Measurements from ENCODE around the gene ZFX. TPM values are rescaled to one million over a fixed set of nuclear protein-coding genes. Genes with fewer than 3 reads are reported as not detected.

ZFX gene
- total RNA-seq, 2 donors from 2014 or later = 47.2 to 78.6 TPM

DNA sequence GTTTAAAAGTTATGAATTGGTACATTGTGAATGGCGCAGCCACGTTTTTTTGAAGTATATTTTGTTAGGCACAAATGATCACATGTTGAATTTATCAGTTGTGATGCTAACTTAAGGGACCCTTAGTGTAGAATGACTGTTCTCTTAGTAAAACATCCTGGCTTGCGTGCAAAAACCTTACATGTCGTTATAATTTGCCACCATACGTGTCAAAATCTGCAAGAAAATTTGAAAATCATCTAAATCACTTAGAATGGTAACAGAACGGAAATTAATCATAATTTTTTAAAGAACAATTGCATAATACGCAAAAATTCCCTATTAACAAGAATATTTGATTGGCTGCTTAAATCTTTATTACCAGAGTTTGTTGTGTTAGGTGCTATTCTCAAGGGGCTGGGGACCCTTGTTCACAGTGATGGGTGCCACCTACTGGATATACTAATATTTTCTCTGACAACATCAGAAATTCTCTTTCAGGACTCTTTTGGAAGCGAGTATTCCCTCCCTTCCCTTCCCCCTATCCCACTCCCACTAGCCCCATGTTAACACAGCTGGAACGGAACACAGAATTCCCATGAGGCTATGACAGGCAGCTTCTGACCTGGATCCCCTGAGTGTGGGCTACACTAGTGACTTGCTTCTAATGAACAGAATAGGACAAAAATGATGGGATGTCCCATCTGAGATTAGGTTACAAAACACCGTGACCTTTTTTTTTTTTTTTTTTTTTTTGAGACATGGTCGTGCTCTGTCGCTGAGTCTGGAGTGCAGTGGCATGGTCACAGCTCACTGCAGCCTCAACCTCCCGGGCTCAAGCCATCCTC lies 92.5 kb downstream of the ZFX start:
- Mint-ChIP-seq H3K9me3 (no peaks in the 10 kb centered on the region), H3K4me1 (ENCODE audit: low read depth) (peaks cover 8% of the 10 kb centered on the region), H3K27me3 (ENCODE audit: low read depth) (peaks cover 31% of the 10 kb centered on the region), H3K27ac (no peak overlapping the region), H3K4me3 (no peak overlapping the region), H3K36me3 (ENCODE audit: insufficient read depth in 2 of 2) (no peaks in the 10 kb centered on the region)
- DNase-seq (peak in 1 of 2 donors; percentile 15), ATAC-seq (replicated peaks in 1 of 2) (peak in 1 of 2 donors; percentile 50)

DNA sequence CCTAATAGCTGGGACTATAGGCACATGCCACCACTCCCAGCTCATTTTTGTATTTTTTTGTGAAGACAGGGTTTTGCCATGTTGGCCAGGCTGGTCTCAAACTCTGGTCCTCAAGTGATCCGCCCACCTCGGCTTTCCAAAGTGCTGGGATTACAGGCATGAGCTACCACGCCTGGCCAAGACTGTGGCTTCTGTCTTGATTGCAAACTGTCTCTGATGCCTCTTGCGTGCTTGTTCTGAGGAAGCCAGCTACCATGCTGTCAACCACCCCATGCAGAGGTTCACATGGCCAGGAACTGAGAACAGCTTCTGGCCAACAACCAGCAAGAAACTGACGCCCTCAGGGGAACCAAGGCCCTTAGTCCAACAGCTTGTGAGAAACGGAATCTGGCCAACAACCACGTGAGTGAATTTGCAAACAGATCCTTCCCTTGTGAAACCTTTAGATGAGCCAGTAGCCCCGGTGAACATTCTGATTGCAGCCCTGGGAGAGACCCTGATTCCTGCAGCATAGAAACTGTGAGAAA lies 93.2 kb downstream of the ZFX start:
- H3K36me3 Mint-ChIP-seq (ENCODE audit: insufficient read depth in 2 of 2) = no peaks in the 10 kb centered on the region
- ATAC-seq (replicated peaks in 1 of 2) (no peak), DNase-seq (no peak)
- peaks cover 8% of the 10 kb centered on the region for H3K4me1 Mint-ChIP-seq (ENCODE audit: low read depth)
- no peak overlapping the region for H3K4me3 Mint-ChIP-seq
- peaks cover 30% of the 10 kb centered on the region for H3K27me3 Mint-ChIP-seq (ENCODE audit: low read depth)
- H3K9me3 Mint-ChIP-seq = no peaks in the 10 kb centered on the region
- no peak overlapping the region for H3K27ac Mint-ChIP-seq

DNA sequence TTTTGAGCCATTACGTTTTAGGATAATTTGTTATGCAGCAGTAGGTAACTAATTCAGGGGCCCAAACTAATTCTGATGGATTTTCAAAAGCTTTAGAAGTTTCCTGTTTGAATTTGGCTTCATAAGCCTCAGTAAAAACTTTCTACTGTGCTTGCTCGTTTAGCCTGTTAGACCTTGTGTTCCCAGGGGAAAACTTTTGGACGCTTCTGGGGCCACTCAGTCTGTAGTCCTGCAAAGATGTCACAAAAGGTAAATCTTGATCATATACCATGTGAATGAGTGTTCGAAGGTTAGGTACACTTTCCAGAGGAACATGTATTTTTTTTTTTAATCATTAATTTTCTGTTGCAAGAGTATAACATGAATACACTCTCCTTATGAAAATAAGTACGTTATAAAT lies 93.7 kb downstream of the ZFX start:
- peaks cover 26% of the 10 kb centered on the region for H3K27me3 Mint-ChIP-seq (ENCODE audit: low read depth)

DNA sequence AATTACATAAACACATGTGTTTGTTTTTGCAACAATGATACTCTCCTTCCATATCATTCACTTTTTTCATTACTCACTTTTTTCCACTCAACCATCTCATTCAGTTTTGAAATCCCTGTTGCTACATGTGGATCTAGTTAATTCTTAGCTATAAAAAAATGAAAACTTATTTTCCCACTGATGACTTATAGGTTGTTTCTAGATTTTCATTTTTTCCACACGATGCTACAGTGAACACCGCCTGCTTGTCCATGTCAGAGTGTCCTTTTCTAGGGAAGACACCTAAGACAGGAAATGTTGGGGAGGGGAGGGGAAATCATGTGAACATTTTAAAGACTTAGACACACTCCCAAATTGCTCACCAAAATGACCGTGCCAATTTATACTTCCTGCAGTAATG lies 94.2 kb downstream of the ZFX start:
- ATAC-seq (replicated peaks in 1 of 2) (no peak), DNase-seq (no peak)
- Mint-ChIP-seq H3K36me3 (ENCODE audit: insufficient read depth in 2 of 2) (no peaks in the 10 kb centered on the region), H3K4me1 (ENCODE audit: low read depth) (peaks cover 8% of the 10 kb centered on the region), H3K9me3 (no peaks in the 10 kb centered on the region), H3K27ac (no peak overlapping the region), H3K27me3 (ENCODE audit: low read depth) (peaks cover 26% of the 10 kb centered on the region), H3K4me3 (no peak overlapping the region)

More for the DNA sequence above, 93.7 kb downstream of the ZFX start:
- DNase-seq (no peak), ATAC-seq (replicated peaks in 1 of 2) (no peak)
- Mint-ChIP-seq H3K36me3 (ENCODE audit: insufficient read depth in 2 of 2) (no peaks in the 10 kb centered on the region), H3K4me1 (ENCODE audit: low read depth) (peaks cover 8% of the 10 kb centered on the region), H3K27ac (no peak overlapping the region), H3K4me3 (no peak overlapping the region), H3K9me3 (no peaks in the 10 kb centered on the region)

DNA sequence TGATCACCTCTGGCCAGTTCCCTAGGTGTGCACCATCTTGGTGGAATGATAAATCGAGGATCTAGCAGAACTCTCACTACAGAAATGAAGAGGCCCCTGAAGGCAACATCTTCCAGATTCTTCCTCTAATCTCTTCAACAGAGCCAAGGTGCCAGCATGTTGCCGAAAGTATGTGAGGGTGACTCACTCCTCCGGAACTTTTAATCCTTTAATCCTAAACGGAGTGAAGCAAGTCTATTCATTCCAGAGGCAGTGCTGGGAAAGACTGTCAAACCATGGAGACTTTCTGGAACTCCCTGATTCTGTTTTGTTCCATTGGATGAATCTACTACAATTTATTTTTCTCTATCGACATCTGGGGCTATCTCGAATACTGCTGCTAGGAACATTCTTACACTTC lies 95.7 kb downstream of the ZFX start:
- Mint-ChIP-seq H3K9me3 (no peaks in the 10 kb centered on the region), H3K4me3 (no peak overlapping the region), H3K27ac (no peak overlapping the region), H3K36me3 (ENCODE audit: insufficient read depth in 2 of 2) (no peaks in the 10 kb centered on the region), H3K27me3 (ENCODE audit: low read depth) (peaks cover 32% of the 10 kb centered on the region), H3K4me1 (ENCODE audit: low read depth) (peaks cover 8% of the 10 kb centered on the region)
- DNase-seq (no peak), ATAC-seq (replicated peaks in 1 of 2) (no peak)

DNA sequence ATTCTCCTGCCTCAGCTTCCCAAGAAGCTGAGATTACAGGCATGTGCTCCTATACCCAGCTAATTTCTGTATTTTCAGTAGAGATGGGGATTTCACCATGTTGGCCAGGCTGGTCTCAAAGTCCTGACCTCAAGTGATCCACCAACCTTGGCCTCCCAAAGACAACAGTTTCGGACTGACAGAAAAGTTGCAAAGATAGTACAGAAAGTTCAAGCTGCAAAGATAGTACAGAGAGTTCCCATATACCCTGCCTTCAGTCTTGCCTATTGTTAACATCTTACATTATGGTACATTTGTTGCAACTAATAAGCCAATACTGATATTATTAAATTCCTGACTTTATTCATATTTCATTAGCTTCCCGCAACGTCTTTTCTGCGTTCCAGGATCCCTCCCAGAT lies 98.5 kb downstream of the ZFX start:
- Mint-ChIP-seq H3K9me3 (no peaks in the 10 kb centered on the region), H3K4me1 (ENCODE audit: low read depth) (peaks cover 8% of the 10 kb centered on the region), H3K4me3 (no peak overlapping the region), H3K27me3 (ENCODE audit: low read depth) (peaks cover 44% of the 10 kb centered on the region), H3K27ac (no peak overlapping the region), H3K36me3 (ENCODE audit: insufficient read depth in 2 of 2) (no peaks in the 10 kb centered on the region)
- ATAC-seq (replicated peaks in 1 of 2) (no peak), DNase-seq (no peak)

DNA sequence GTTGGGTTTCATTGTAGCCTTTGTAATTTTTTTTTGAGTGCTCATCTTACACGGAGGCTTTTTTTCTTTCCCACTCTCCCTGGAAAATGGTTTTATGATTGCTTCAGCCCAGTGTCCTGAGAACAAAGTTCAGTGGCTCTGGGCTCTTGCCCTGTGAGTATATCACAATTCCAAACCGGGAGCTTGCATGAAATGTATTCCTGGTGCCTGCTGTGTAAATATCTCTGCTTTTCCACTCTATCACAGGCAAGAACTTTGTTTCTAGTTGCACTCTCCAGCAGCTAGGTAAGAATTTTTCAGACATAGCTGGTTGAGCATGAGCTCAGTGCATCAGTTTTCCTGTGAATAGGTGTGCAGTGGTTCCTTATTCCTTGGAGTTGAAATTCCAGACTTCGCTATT lies 103.5 kb downstream of the ZFX start:
- no peak for ATAC-seq (replicated peaks in 1 of 2)
- Mint-ChIP-seq H3K27ac (no peak overlapping the region), H3K27me3 (ENCODE audit: low read depth) (peaks cover 44% of the 10 kb centered on the region), H3K36me3 (ENCODE audit: insufficient read depth in 2 of 2) (no peaks in the 10 kb centered on the region), H3K9me3 (no peaks in the 10 kb centered on the region), H3K4me1 (ENCODE audit: low read depth) (no peaks in the 10 kb centered on the region), H3K4me3 (no peak overlapping the region)
- no peak for DNase-seq

DNA sequence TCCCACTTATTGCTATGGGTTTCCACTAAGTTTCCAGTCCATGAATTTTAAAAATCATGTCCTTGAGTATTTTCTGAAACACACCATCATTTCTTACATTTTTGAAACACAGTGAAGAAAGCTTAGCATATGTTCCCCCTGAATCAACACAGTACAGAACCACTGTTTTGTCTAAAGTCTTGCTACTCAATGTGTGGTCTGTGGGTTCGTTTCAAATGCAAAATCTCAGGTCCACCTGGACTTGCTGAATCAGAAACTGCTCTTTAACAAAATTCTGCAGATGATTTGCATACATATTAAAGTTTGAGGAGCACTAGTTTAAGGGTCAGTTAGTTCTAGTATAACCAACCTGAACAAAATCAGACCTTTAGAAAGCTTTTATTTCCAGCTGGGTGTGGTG lies 103.9 kb downstream of the ZFX start:
- DNase-seq = no peak

DNA sequence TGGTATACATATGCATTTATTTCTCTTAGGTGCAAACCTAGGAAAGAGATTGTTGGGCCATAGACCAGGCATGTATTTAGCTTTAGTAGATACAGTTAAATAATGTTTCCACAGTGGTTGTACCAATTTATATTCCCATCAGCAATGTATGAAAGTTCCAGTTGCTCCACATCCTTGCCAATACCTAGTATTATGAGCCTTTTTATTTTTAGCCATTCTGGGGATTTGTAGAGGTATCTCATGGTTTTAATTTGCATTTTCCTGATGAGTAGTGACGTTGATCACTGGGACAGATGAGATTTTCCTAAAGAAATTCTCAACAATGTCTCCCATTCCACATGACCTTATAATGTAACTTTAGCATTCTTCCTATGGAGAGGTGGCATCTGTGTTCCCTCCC lies 107.5 kb downstream of the ZFX start:
- DNase-seq (no peak), ATAC-seq (replicated peaks in 1 of 2) (no peak)
- Mint-ChIP-seq H3K36me3 (ENCODE audit: insufficient read depth in 2 of 2) (no peaks in the 10 kb centered on the region), H3K9me3 (no peaks in the 10 kb centered on the region), H3K27ac (no peak overlapping the region), H3K4me3 (no peak overlapping the region), H3K27me3 (ENCODE audit: low read depth) (peaks cover 31% of the 10 kb centered on the region), H3K4me1 (ENCODE audit: low read depth) (peaks cover 13% of the 10 kb centered on the region)

More for the DNA sequence above, 103.9 kb downstream of the ZFX start:
- Mint-ChIP-seq H3K36me3 (ENCODE audit: insufficient read depth in 2 of 2) (no peaks in the 10 kb centered on the region), H3K27ac (no peak overlapping the region), H3K27me3 (ENCODE audit: low read depth) (peaks cover 40% of the 10 kb centered on the region), H3K4me1 (ENCODE audit: low read depth) (no peaks in the 10 kb centered on the region), H3K9me3 (no peaks in the 10 kb centered on the region), H3K4me3 (no peak overlapping the region)
- ATAC-seq (replicated peaks in 1 of 2) = no peak

DNA sequence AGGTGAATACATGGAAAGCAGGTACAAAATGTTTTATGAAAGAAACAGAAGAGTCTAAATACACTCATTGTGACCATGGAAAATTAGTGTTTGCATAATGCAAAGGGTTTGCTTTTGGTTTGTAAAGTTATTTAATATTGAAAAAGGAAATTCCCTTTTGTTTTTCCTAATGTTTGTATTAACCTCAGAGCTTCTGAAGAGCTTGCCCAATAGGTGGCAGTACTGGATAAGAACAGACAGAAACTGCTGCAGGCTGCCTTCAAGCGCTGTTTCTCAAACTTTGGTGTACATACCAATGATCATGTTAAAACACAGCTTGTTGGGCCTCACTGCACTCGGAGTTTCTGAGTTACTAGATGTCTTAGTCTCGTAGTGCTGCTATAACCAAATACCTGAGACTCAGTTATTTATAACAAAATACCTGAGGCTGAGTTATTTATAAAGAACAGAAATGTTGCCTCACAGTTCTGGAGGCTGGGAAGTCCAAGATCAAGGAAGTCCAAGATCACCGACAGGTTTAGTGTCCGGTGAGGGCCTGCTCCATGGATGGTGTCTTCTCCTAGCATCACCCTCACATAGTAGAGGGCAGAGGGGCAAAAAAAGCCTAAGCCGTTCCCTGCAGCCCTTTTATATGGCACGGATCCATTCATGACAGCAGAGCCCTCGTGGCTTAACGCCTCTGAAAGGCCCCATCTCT lies 110.2 kb downstream of the ZFX start:
- no peak for ATAC-seq (replicated peaks in 1 of 2)
- H3K4me1 Mint-ChIP-seq (ENCODE audit: low read depth) = peaks cover 22% of the 10 kb centered on the region

DNA sequence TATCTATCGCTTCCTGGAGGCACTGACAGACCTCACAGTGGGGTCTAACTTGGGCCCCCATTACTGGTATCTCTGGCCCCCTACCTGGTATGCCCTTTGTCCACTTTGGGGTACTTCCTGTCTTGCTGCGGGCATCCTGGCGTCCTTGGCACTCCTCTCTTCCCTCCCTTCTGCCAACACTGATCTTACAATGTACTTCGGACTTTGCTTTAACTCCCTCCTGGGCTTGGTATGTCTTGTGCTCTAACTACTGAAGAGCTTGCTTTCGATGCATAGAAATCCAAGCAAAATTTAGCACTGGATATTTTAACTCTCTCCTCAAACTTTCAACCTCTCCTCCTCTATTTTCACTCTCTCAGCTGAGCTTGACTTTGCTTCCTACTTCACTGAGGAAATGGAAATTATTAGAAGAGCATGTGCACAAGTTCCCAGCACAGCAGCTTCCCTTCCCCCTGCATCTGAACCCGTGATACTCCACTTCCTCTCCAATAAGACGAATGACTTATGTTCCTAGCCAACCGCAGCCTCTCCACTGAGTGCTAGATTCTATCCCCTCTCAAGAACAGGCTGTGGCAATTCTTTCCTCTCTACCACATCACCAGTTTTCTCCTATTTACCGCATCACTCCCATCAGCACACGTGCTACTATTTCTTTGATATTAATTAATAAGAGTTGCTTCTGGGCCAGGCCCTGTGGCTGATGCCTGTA lies 111.5 kb downstream of the ZFX start:
- peak; percentile 45 to 52 for ATAC-seq (replicated peaks in 1 of 2)
- Mint-ChIP-seq H3K27me3 (ENCODE audit: low read depth) (peaks cover 50% of the 10 kb centered on the region), H3K36me3 (ENCODE audit: insufficient read depth in 2 of 2) (no peaks in the 10 kb centered on the region), H3K9me3 (no peaks in the 10 kb centered on the region), H3K4me1 (ENCODE audit: low read depth) (peaks cover 23% of the 10 kb centered on the region), H3K4me3 (peak overlapping the region; percentile 11 to 28), H3K27ac (no peak overlapping the region)
- peak; percentile 4 to 5 for DNase-seq

More for the DNA sequence above, 110.2 kb downstream of the ZFX start:
- no peak overlapping the region for H3K4me3 Mint-ChIP-seq
- peak; percentile 6 to 21 for DNase-seq
- no peaks in the 10 kb centered on the region for H3K36me3 Mint-ChIP-seq (ENCODE audit: insufficient read depth in 2 of 2)
- H3K27me3 Mint-ChIP-seq (ENCODE audit: low read depth) = peaks cover 47% of the 10 kb centered on the region
- H3K9me3 Mint-ChIP-seq = no peaks in the 10 kb centered on the region
- H3K27ac Mint-ChIP-seq = no peak overlapping the region

DNA sequence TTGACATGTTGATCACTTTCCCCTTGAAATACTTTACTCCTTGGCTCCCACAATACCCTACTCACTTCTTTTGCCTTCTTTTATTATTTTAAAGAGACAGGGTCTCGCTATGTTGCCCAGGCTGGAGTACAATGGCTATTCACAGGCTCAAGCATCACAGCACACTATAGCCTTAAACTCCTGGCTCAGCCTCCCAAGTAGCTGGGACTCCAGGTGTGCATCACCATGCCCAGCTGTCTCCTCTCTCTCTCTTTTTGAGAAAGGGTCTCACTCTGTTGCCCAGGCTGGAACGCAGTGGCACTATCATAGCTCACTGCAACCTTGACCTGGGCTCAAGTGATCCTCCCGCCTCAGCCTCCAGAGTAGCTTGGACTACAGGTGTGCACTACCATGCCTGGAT lies 112.8 kb downstream of the ZFX start:
- H3K27ac Mint-ChIP-seq = no peak overlapping the region
- no peaks in the 10 kb centered on the region for H3K9me3 Mint-ChIP-seq
- DNase-seq (no peak), ATAC-seq (replicated peaks in 1 of 2) (no peak)
- H3K4me1 Mint-ChIP-seq (ENCODE audit: low read depth) = peaks cover 26% of the 10 kb centered on the region
- no peaks in the 10 kb centered on the region for H3K36me3 Mint-ChIP-seq (ENCODE audit: insufficient read depth in 2 of 2)
- no peak overlapping the region for H3K4me3 Mint-ChIP-seq
- H3K27me3 Mint-ChIP-seq (ENCODE audit: low read depth) = peaks cover 44% of the 10 kb centered on the region

DNA sequence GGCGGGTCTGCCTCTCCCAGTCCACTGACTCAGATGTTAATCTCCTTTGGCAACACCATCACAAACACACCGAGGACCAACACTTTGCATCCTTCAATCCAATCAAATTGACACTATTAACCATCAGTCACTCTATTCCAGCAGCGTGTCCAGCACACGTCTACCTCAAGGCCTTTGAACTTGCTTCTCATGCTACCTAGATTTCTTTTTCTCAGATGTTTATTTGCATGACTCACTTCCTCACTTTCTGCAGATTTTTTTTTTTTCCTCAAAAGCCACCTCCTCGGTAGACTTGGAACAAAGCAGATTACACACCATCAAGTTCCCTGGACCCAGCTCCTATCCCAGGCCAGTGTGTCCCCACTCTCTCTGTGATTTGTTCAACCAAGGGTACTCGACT lies 114.9 kb downstream of the ZFX start:
- Mint-ChIP-seq H3K4me1 (ENCODE audit: low read depth) (peaks cover 30% of the 10 kb centered on the region), H3K4me3 (no peak overlapping the region), H3K9me3 (no peaks in the 10 kb centered on the region), H3K27me3 (ENCODE audit: low read depth) (peaks cover 51% of the 10 kb centered on the region), H3K36me3 (ENCODE audit: insufficient read depth in 2 of 2) (no peaks in the 10 kb centered on the region), H3K27ac (no peak overlapping the region)
- ATAC-seq (replicated peaks in 1 of 2) (no peak), DNase-seq (no peak)

All from activated T-cell treated with anti-CD3 and anti-CD28 coated beads, Interleukin-2, amount 50 U/mL, for 72 hours (primary cell).